Fibroblast of lung (primary cell): ENCODE measurements around the gene MOV10. TPM values are rescaled to one million over a fixed set of nuclear protein-coding genes. Genes with fewer than 3 reads are reported as not detected.

ENCODE experiments used
- DNase-seq, 2 donors: peaks; one replicate each; pipeline versions ENCODE4 v3.0.0 to v3.0.0-alpha.2; 2010; ENCODE audit warnings: low read depth in 2 of 2
- H2AFZ ChIP-seq: 2 replicates; pipeline ENCODE4 v1.5.1; 2012; ENCODE audit warnings: low read length, control low read depth, inconsistent platforms
- H3K27ac ChIP-seq: 2 replicates; pipeline ENCODE4 v1.5.1; 2011; ENCODE audit warnings: low read length, control low read depth; ENCODE audit not compliant: insufficient read depth
- H3K27me3 ChIP-seq: 2 replicates; pipeline ENCODE4 v1.5.1; 2011; ENCODE audit warnings: mild to moderate bottlenecking, low read length; ENCODE audit not compliant: control insufficient read depth, insufficient read depth
- H3K36me3 ChIP-seq: 2 replicates; pipeline ENCODE4 v1.5.1; 2011; ENCODE audit warnings: low read length; ENCODE audit not compliant: control insufficient read depth, insufficient read depth
- H3K4me1 ChIP-seq: 2 replicates; pipeline ENCODE4 v1.5.1; 2011; ENCODE audit warnings: low read length; ENCODE audit not compliant: control insufficient read depth, insufficient read depth; ENCODE audit errors: extremely low read depth
- H3K4me2 ChIP-seq: 2 replicates; pipeline ENCODE4 v1.5.1; 2011; ENCODE audit warnings: low read length, control low read depth; ENCODE audit not compliant: insufficient read depth; ENCODE audit errors: extremely low read depth
- H3K4me3 ChIP-seq, 4 experiments: fragments of 200-600 bp in 1 of 4; sonication (generic) in 1 of 4; replicated peaks in 1 of 4; 2 replicates each; pipeline ENCODE4 v1.5.1; 2011 to 2016; ENCODE audit warnings: low read length in 4 of 4, low read depth in 3 of 4, mild to moderate bottlenecking in 3 of 4, control low read depth in 2 of 4, inconsistent platforms in 1 of 4, mixed read lengths in 1 of 4; ENCODE audit not compliant: insufficient read depth in 1 of 4; ENCODE audit errors: control extremely low read depth in 1 of 4
- H3K79me2 ChIP-seq: 2 replicates; pipeline ENCODE4 v1.5.1; 2012; ENCODE audit warnings: mild to moderate bottlenecking, low read length, inconsistent platforms; ENCODE audit not compliant: control insufficient read depth, insufficient read depth
- H3K9ac ChIP-seq: 2 replicates; pipeline ENCODE4 v1.5.1; 2011; ENCODE audit warnings: mild to moderate bottlenecking, low read length, control low read depth; ENCODE audit not compliant: insufficient read depth
- H3K9me3 ChIP-seq: 2 replicates; pipeline ENCODE4 v1.5.1; 2012; ENCODE audit warnings: low read depth, low read length; ENCODE audit not compliant: control insufficient read depth, insufficient read depth
- H4K20me1 ChIP-seq: 2 replicates; pipeline ENCODE4 v1.5.1; 2011; ENCODE audit warnings: low read length; ENCODE audit not compliant: control insufficient read depth, insufficient read depth; ENCODE audit errors: extremely low read depth
- CTCF ChIP-seq, 2 donors: IDR thresholded peaks in 1 of 2; conservative IDR thresholded peaks in 1 of 2; 1 replicate in 1 of 2; 2 replicates in 1 of 2; pipeline ENCODE4 v1.5.1; 2011 to 2012; ENCODE audit warnings: low read length in 2 of 2, control low read depth in 1 of 2, inconsistent platforms in 1 of 2, low read depth in 1 of 2, mild to moderate bottlenecking in 1 of 2
- EZH2 ChIP-seq: IDR thresholded peaks from 2 replicates; pipeline ENCODE4 v1.5.1; 2012; ENCODE audit warnings: low read length, control low read depth, mild to moderate bottlenecking; ENCODE audit errors: missing control alignments
- polyA plus RNA-seq, 2 donors: library from polyadenylated mRNA; depleted of rRNA in 1 of 2; stranded (reverse) in 1 of 2; unstranded in 1 of 2; fragments of >200 nt; gene quantifications; 2 replicates each; pipeline ENCODE4 v1.2.1, GENCODE V29; 2011 to 2012; ENCODE audit warnings: missing spikeins in 1 of 2
- total RNA-seq: library from RNA; depleted of rRNA; stranded (reverse); fragments of >200 nt; gene quantifications from 2 replicates; pipeline ENCODE4 v1.2.1, GENCODE V29; 2014

Gene MOV10
- total and polyA plus RNA-seq, 2 donors (not counting 1 experiment from before 2014, with no cell fraction given) = 39.6 to 42.9 TPM

GRCh38 chr1:112678605-112679004 is 4.1 kb downstream of the MOV10 start:
- Histone ChIP-seq H3K4me2 (no peak overlapping the region), H3K9ac (no peak overlapping the region), H3K4me1 (peaks cover 5% of the 10 kb centered on the region), H2AFZ (no peak overlapping the region), H3K9me3 (no peaks in the 10 kb centered on the region), H4K20me1 (no peaks in the 10 kb centered on the region), H3K27me3 (no peaks in the 10 kb centered on the region), H3K4me3 (no peak overlapping the region), H3K27ac (no peak overlapping the region), H3K36me3 (no peaks in the 10 kb centered on the region), H3K79me2 (peaks cover 13% of the 10 kb centered on the region)
- no peak for DNase-seq
- no peak for TF ChIP-seq EZH2
- no peak for TF ChIP-seq CTCF (conservative IDR thresholded peaks at IDR 0.05 in 1 of 2, IDR thresholded peaks at IDR 0.05 in 1 of 2; ENCODE audit: low read depth in 1 of 2, low read length in 2 of 2)

GRCh38 chr1:112685913-112686312 is 11.5 kb downstream of the MOV10 start:
- TF ChIP-seq EZH2 = no peak
- TF ChIP-seq CTCF (conservative IDR thresholded peaks at IDR 0.05 in 1 of 2, IDR thresholded peaks at IDR 0.05 in 1 of 2; ENCODE audit: low read depth in 1 of 2, low read length in 2 of 2) = no peak
- peaks cover 2% of the 10 kb centered on the region for H3K79me2 ChIP-seq
- no peak overlapping the region for H2AFZ ChIP-seq
- H3K9ac ChIP-seq = no peak overlapping the region
- no peak overlapping the region for H3K27ac ChIP-seq
- no peak overlapping the region for H3K4me2 ChIP-seq
- no peaks in the 10 kb centered on the region for H3K4me1 ChIP-seq
- DNase-seq = no peak
- peaks cover 2% of the 10 kb centered on the region for H3K36me3 ChIP-seq
- H3K4me3 ChIP-seq = no peak overlapping the region
- H3K27me3 ChIP-seq = no peaks in the 10 kb centered on the region
- H3K9me3 ChIP-seq = no peaks in the 10 kb centered on the region
- no peaks in the 10 kb centered on the region for H4K20me1 ChIP-seq

GRCh38 chr1:112686417-112686816 is 12.0 kb downstream of the MOV10 start:
- no peak overlapping the region for H2AFZ ChIP-seq
- no peaks in the 10 kb centered on the region for H4K20me1 ChIP-seq
- H3K9ac ChIP-seq = no peak overlapping the region
- no peak overlapping the region for H3K27ac ChIP-seq
- peaks cover 2% of the 10 kb centered on the region for H3K36me3 ChIP-seq
- H3K4me1 ChIP-seq = no peaks in the 10 kb centered on the region
- no peak for TF ChIP-seq EZH2
- TF ChIP-seq CTCF (conservative IDR thresholded peaks at IDR 0.05 in 1 of 2, IDR thresholded peaks at IDR 0.05 in 1 of 2; ENCODE audit: low read depth in 1 of 2, low read length in 2 of 2) = no peak
- no peak for DNase-seq
- H3K4me3 ChIP-seq = no peak overlapping the region
- peaks cover 2% of the 10 kb centered on the region for H3K79me2 ChIP-seq
- no peaks in the 10 kb centered on the region for H3K9me3 ChIP-seq
- no peaks in the 10 kb centered on the region for H3K27me3 ChIP-seq
- H3K4me2 ChIP-seq = no peak overlapping the region
